NB4 (cell line): ENCODE data around the gene SLC16A9.

Source experiments
- CTCF ChIP-seq: IDR thresholded peaks from one replicate; pipeline ENCODE4 v1.5.1; 2012; ENCODE audit warnings: low read depth, low read length
- POLR2A ChIP-seq: IDR thresholded peaks from 2 replicates; pipeline ENCODE4 v1.6.1; 2011; ENCODE audit warnings: mild to moderate bottlenecking; ENCODE audit not compliant: insufficient read length; ENCODE audit errors: extremely low read depth

GRCh38 chr10:59757966-59758365, 48.3 kb upstream of the SLC16A9 start:
- no peak for TF ChIP-seq CTCF
- no peak for TF ChIP-seq POLR2A
